GM12878 (cell line): ENCODE data around the gene TEPSIN. TPM values are rescaled to one million over a fixed set of nuclear protein-coding genes. Genes with fewer than 3 reads are reported as not detected.

Experiments used
- ATAC-seq: fragments of 200-7000 bp; cut with Tn5 transposase; 3 replicates; pipeline ENCODE4 v1.9.1; 2020; ENCODE audit warnings: mild to moderate bottlenecking, moderate library complexity
- BruUV-seq: library from RNA; stranded (reverse); fragments of 400-500 nt; replicated peaks from 2 replicates; lab custom pipeline; 2021; lab: Mats Ljungman, UMichigan
- CTCF ChIA-PET: fragments of 300-600 bp; sonication (Branson Sonifier 250); formaldehyde crosslinking; extraction: SDS; loops from one replicate; lab custom pipeline; 2021; ENCODE audit warnings: inconsistent platforms; lab: Yijun Ruan, JAX
- POLR2A ChIA-PET: fragments of 350-600 bp; formaldehyde crosslinking; extraction: SDS; loops from one replicate; lab custom pipeline; 2021; ENCODE audit warnings: inconsistent platforms; lab: Charles Lee
- RAD21 ChIA-PET: fragments of 300-600 bp; sonication (Branson Sonifier 250); formaldehyde crosslinking; loops from one replicate; lab custom pipeline; 2023; ENCODE audit warnings: antibody characterized with exemption; ENCODE audit not compliant: unreplicated experiment; lab: Charles Lee
- SMC1A ChIA-PET: fragments of 300-600 bp; sonication (Branson Sonifier 250); formaldehyde crosslinking; loops from one replicate; lab custom pipeline; 2023; ENCODE audit not compliant: unreplicated experiment, uncharacterized antibody; lab: Charles Lee
- DNase-seq: peaks from one replicate; pipeline ENCODE4 v3.0.0-alpha.2; 2011; ENCODE audit warnings: low read depth, low spot score
- FAIRE-seq: peaks from 3 replicates; lab custom pipeline; 2011; peaks lifted over from hg19 to GRCh38; lab: Jason Lieb, UNC
- H2AFZ ChIP-seq: 2 replicates; pipeline ENCODE4 v1.6.0; 2011; ENCODE audit warnings: low read depth, low read length, control low read depth; ENCODE audit not compliant: control insufficient read depth
- H3K27ac ChIP-seq: 2 replicates; pipeline ENCODE4 v1.5.1; 2011; ENCODE audit warnings: control low read depth; ENCODE audit not compliant: control insufficient read depth, insufficient read depth
- H3K27me3 ChIP-seq, 2 experiments: replicated peaks in 1 of 2; 2 replicates each; pipeline versions ENCODE4 v1.6.0 to v1.6.1; 2011; ENCODE audit warnings: low read length in 1 of 2; ENCODE audit not compliant: control insufficient read depth in 2 of 2, insufficient read depth in 2 of 2
- H3K36me3 ChIP-seq, 2 experiments: 2 replicates each; pipeline ENCODE4 v1.5.1; 2011; ENCODE audit warnings: low read length in 1 of 2; ENCODE audit not compliant: control insufficient read depth in 2 of 2, insufficient read depth in 2 of 2
- H3K4me1 ChIP-seq: 2 replicates; pipeline ENCODE4 v1.6.1; 2011; ENCODE audit warnings: mild to moderate bottlenecking, low read length, moderate library complexity, mixed read lengths; ENCODE audit not compliant: control insufficient read depth, insufficient read depth
- H3K4me2 ChIP-seq: 2 replicates; pipeline ENCODE4 v1.6.0; 2011; ENCODE audit warnings: control low read depth; ENCODE audit not compliant: control insufficient read depth, insufficient read depth
- H3K4me3 ChIP-seq: fragments of 200-600 bp; sonication (generic); 2 replicates; pipeline ENCODE4 v1.5.1; 2016
- H3K79me2 ChIP-seq: 2 replicates; pipeline ENCODE4 v1.6.0; 2011; ENCODE audit warnings: low read length; ENCODE audit not compliant: control insufficient read depth, insufficient read depth
- H3K9ac ChIP-seq: 2 replicates; pipeline ENCODE4 v1.8.0; 2011; ENCODE audit warnings: low read length, control low read depth, mixed read lengths; ENCODE audit not compliant: control insufficient read depth, insufficient read depth
- H3K9me3 ChIP-seq: replicated peaks from 3 replicates; pipeline ENCODE4 v1.5.1; 2011; ENCODE audit warnings: mild to moderate bottlenecking, low read length; ENCODE audit not compliant: control insufficient read depth, insufficient read depth
- H4K20me1 ChIP-seq: 2 replicates; pipeline ENCODE4 v1.6.0; 2011; ENCODE audit not compliant: control insufficient read depth, insufficient read depth
- EED ChIP-seq: sonication (generic); IDR thresholded peaks from 2 replicates; pipeline ENCODE4 v1.6.1; 2016; ENCODE audit warnings: antibody characterized with exemption, low read depth
- POLR2AphosphoS2 ChIP-seq: IDR thresholded peaks from 2 replicates; pipeline ENCODE4 v1.6.1; 2011; ENCODE audit warnings: low read depth, mild to moderate bottlenecking, low read length, improper control_type of control experiment, moderate library complexity
- ZBED1 ChIP-seq: IDR thresholded peaks from 2 replicates; pipeline ENCODE4 v1.6.1; 2016; ENCODE audit warnings: borderline replicate concordance
- WGBS: methylation state at CpG from one replicate; pipeline ENCODE4 v1.1.6; 2016; ENCODE audit warnings: low lambda C conversion rate; ENCODE audit not compliant: insufficient replicate concordance, insufficient coverage; ENCODE audit errors: missing lambda C conversion rate; 5-methylcytosine and 5-hydroxymethylcytosine counted together
- in situ Hi-C: fragments of 300-500 bp; cut with MboI; formaldehyde crosslinking; loops from 9 replicates; pipeline ENCODE4 v1.14.3; 2018; ENCODE audit warnings: mixed read lengths
- intact Hi-C: fragments of 100-400 bp; cut with micrococcal nuclease; formaldehyde crosslinking; loops from one replicate; pipeline ENCODE4 v1.14.2; 2022; ENCODE audit not compliant: unreplicated experiment
- polyA plus RNA-seq, 11 experiments: library from polyadenylated mRNA; depleted of rRNA in 4 of 11; unstranded in 6 of 11; stranded (reverse) in 5 of 11; fragments of >200 nt; fragmentation: Nextera tagmentation in 4 of 11; fragmentation: Illumina TruSeq in 1 of 11; extraction: Ambion mirVana in 4 of 11; extraction: Trizol in 1 of 11; gene quantifications; 1 replicate in 1 of 11; 2 replicates in 10 of 11; pipeline versions ENCODE4 v1.2.1 to v1.2.3, GENCODE V29; 2011 to 2016; ENCODE audit warnings: inconsistent platforms in 2 of 11, missing spikeins in 2 of 11, low read depth in 1 of 11
- total RNA-seq, 4 experiments: library from RNA; depleted of rRNA in 3 of 4; stranded (reverse); fragments of >200 nt in 3 of 4; fragmentation: Illumina TruSeq in 1 of 4; extraction: Trizol in 1 of 4; gene quantifications; 2 replicates each; pipeline versions ENCODE4 v1.2.1 to v1.2.3, GENCODE V29; 2013 to 2021
- TF ChIP-seq, protein P1 (sequence below): fragments of 450-650 bp; IDR thresholded peaks from 2 replicates; pipeline ENCODE4 v1.6.1; 2017; ENCODE audit warnings: mild to moderate bottlenecking, low read depth, inconsistent platforms; ENCODE audit not compliant: poor library complexity, severe bottlenecking
- TF ChIP-seq, protein P2 (sequence below): IDR thresholded peaks from 2 replicates; pipeline ENCODE4 v1.6.1; 2011; ENCODE audit warnings: borderline replicate concordance, low read depth, mild to moderate bottlenecking, moderate library complexity, mixed read lengths, low read length; ENCODE audit not compliant: insufficient read depth; ENCODE audit errors: extremely low read length

Gene TEPSIN
- total and polyA plus RNA-seq, 10 of the 15 experiments (the other 5 are each of a cell fraction or from before 2014, with no cell fraction given): 0.87 to 36.7 (median 5.3) TPM

DNA sequence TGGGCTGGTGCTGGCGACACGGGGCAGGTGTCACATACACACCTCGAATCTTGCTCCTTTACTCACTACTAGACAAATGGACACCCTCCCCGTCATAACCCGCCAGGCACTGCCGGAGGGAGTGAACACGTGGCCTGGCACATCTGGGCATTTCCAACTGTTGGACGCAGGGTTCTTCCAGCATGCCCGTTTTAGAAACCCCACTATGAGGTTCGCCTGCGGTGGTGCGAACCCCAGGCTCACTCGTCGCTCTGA, 9.3 kb downstream of the TEPSIN start:
- in situ Hi-C loops (loop anchor here (25.0 kb wide), 1 partner anchor 217 kb away; no protein-coding TSS in a partner anchor), intact Hi-C loops (no loop called here)
- ChIA-PET RAD21 (no interaction called here), POLR2A (no interaction called here), CTCF (interaction anchor here (0.5 to 0.9 kb wide), 2 partner anchors 9 to 165 kb away, joined by 3 read pairs; partner anchors contain the start of genes NDUFAF8 and TEPSIN), SMC1A (interaction anchor here (0.9 kb wide), 1 partner anchor 9 kb away, joined by 3 read pairs; the partner anchor contains the start of genes NDUFAF8 and TEPSIN)
- TF ChIP-seq, protein P1, sequence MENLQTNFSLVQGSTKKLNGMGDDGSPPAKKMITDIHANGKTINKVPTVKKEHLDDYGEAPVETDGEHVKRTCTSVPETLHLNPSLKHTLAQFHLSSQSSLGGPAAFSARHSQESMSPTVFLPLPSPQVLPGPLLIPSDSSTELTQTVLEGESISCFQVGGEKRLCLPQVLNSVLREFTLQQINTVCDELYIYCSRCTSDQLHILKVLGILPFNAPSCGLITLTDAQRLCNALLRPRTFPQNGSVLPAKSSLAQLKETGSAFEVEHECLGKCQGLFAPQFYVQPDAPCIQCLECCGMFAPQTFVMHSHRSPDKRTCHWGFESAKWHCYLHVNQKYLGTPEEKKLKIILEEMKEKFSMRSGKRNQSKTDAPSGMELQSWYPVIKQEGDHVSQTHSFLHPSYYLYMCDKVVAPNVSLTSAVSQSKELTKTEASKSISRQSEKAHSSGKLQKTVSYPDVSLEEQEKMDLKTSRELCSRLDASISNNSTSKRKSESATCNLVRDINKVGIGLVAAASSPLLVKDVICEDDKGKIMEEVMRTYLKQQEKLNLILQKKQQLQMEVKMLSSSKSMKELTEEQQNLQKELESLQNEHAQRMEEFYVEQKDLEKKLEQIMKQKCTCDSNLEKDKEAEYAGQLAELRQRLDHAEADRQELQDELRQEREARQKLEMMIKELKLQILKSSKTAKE: no peak
- no peak for TF ChIP-seq EED
- no peak for TF ChIP-seq POLR2AphosphoS2
- no peak for TF ChIP-seq ZBED1
- TF ChIP-seq, protein P2, sequence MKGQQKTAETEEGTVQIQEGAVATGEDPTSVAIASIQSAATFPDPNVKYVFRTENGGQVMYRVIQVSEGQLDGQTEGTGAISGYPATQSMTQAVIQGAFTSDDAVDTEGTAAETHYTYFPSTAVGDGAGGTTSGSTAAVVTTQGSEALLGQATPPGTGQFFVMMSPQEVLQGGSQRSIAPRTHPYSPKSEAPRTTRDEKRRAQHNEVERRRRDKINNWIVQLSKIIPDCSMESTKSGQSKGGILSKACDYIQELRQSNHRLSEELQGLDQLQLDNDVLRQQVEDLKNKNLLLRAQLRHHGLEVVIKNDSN: no peak
- no TSS peak for BruUV-seq
- no peak overlapping the region for H3K9ac ChIP-seq
- no peak for DNase-seq
- H3K79me2 ChIP-seq: no peaks in the 10 kb centered on the region
- no peak overlapping the region for H2AFZ ChIP-seq
- no peaks in the 10 kb centered on the region for H3K27me3 ChIP-seq
- H3K4me3 ChIP-seq: no peak overlapping the region
- no peaks in the 10 kb centered on the region for H3K9me3 ChIP-seq
- no peaks in the 10 kb centered on the region for H4K20me1 ChIP-seq
- H3K4me2 ChIP-seq: no peak overlapping the region
- H3K27ac ChIP-seq: no peak overlapping the region
- no peak for FAIRE-seq
- H3K36me3 ChIP-seq: peaks cover 4 to 12% of the 10 kb centered on the region in 2 experiments; a peak in 3 of 4 replicates
- no peak for ATAC-seq
- H3K4me1 ChIP-seq: peaks cover 14% of the 10 kb centered on the region
- 92% methylated on average over 14 of the region's 14 CpGs for WGBS
